ENCODE results near the gene DPP6.
A peak's percentile ranks its signal among the peaks of the same experiment; 100 is the strongest.

The DPP6 gene

DNA sequence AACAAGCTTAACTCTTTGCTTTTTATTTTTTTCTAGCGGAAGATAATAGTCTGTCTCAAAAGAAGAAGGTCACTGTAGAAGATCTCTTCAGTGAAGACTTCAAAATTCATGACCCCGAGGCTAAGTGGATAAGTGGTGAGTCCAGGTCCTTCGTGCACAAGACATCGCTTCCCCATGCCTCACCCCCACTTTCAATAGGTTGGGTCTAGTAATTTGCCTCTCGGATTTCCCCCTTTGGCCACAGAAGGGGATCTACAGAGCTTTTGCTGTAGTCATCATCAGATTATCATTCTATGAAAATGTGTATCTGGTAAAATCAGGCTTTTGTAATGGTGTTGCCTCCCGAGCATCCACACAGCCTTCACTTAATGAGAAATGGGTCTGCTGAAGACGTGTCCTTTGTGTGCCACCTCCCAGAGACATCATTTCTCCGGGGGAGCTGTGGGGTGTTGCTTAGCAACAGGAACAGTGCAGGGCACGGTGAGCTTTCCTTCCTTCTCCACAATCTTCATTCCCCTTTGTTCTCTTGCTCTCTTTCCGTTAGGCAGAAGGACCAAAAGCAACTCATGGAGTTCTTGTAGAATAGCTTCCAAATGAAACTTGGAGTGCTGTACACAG, 422.8 kb downstream of the DPP6 start:
- DNase-seq, result no peak

DNA sequence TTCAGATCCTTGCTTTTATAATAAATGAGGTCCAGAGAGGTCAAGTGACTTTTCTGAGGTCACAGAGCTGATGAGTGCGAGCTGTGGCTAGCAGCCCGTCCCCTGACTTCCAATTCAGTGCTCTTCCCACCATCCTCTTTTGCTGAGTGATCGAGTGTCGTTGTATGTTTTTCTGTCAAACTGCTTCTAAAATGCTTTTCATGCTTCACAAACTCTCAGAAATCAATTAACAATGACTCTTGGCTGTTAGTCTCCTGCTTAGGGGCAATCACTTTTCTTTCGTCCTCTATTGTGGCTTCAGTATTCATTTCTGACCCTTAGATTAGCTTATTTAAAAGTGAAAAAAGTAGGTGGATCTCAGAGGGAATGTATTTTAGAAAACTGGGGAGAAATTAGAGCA, 423.7 kb downstream of the DPP6 start:
- DNase-seq, result no peak

DNA sequence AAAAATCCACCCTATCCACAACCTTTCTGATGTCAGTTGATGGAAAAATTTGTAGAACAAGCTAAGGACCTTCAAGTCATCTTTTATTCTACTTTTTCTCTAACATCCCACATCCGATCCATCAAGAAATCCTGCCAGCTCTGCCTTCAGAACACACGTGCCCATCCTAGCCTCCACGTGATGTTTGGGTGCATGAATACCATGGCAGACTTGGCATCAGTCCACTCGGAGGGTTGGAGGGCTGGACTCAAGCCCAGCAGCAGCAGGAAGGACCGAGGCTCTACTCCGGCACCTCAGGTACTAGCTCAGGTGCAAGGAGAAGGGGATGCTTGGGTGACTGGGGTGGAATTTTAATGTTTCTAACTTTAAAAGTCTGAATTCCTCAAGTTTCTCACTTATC, 428.6 kb downstream of the DPP6 start:
- no peak for DNase-seq

DNA sequence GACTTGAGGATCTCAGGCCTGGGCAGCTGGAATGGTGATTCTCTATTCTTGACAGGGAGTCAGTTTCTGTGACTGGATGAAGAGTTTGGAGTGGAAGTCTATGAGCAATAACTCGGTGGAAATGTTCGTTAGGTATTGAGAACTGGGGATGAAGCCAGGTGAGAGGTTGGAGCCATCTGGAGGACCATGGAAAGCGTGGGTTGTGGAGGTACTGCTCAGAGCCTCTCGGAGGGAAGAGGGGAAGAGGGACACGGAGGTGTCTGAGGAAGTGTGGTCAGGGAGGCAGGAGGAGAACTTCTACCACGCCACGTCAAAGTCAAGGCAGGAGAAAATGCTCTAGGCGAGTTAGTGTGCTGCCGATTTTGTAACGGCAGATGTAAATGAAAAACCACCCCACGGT, 430.7 kb downstream of the DPP6 start:
- no peak for DNase-seq

DNA sequence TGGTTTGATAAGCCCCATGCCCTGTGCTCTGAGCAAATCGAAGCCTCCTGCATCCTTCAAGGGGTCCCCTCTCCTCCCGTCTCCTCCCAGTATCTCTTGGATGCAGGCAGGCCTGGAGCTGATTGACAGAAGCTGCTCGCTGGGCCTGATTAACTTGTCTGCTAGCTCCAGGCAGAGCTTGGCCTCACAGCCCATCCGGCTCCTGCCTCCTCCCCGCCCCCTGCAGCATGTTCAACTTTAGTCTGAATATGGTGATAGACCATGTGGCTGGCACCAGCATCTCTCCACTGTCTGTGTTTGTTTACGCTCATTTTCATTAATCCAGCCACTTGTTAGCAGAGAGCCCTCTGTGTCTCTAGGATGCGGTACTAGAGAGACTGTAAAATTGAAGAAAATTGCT, 432.2 kb downstream of the DPP6 start:
- DNase-seq, result no peak

DNA sequence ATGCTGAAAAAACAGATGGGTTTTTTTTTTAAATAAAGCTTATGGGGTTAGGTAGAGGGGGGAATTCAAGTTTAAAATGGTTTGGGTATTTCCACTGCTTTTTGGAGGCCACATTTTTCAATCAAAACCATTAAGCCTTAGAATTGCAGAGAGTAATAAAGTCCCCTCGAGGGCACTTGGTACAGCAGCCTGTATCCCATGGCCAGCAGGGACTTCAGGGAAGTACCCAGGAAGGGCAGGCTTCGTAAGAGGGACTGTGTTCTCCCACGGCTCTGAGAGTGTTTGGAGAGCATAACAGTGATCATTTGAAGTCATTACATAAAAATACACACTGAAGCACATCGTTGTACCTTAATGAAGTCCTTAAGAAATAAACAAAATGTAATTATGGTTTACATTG, 432.7 kb downstream of the DPP6 start:
- DNase-seq, result no peak

DNA sequence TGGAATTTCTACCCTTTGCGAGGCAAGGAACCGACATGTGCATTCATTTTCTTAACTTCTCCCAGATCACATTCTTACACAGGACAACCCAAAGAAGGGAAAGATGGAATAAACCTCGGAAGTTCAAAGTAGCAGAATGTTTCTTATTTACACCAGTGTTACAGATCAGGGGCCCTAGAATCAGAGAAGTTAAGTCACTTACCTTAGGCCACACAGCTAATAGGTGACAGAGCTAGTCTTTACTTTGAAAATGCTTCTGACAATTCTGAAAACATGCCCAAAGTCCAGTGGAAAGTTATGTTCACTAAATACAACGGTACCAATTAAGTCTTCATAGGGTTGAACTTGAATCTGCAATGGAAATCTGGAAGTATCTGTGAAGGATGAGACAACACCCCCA, 437.7 kb downstream of the DPP6 start:
- DNase-seq, result no peak

DNA sequence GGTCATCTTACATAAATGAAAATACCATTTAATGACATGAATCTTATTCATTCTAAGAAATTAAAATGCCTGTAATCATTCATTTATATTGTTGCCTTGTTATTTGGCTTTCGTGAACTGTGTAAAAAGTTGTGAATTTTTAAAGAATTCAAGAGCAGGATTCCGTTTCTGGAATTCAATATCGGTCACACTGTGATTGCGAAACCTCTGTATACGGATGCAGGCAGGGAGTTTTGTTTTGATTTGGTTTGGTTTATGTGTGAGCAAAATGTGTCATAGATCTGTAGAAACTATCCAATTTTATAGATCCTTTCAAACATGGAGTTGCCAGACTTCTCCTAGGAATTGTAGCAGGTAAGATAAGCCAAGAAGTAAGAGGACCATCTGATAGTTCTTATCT, 441.4 kb downstream of the DPP6 start:
- no peak for DNase-seq

DNA sequence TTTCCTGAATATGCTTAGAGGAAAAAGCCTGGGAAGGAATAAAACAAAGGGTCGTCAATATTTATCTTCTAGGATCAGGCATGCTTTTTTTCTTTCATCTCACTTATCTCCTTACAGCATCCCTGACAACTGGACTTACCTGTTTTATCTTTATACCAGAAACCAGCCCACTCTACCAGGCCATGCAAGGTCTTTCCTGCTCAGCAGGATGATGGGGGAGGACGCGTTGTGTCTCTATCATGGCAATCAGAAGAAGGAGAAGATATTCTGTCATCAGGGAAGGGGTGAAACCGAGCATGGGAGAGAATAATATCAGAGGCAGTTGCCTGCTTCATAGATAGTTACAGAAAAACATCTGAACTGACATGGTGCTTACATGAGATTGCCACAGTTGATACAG, 445.6 kb downstream of the DPP6 start:
- no peak for DNase-seq

DNA sequence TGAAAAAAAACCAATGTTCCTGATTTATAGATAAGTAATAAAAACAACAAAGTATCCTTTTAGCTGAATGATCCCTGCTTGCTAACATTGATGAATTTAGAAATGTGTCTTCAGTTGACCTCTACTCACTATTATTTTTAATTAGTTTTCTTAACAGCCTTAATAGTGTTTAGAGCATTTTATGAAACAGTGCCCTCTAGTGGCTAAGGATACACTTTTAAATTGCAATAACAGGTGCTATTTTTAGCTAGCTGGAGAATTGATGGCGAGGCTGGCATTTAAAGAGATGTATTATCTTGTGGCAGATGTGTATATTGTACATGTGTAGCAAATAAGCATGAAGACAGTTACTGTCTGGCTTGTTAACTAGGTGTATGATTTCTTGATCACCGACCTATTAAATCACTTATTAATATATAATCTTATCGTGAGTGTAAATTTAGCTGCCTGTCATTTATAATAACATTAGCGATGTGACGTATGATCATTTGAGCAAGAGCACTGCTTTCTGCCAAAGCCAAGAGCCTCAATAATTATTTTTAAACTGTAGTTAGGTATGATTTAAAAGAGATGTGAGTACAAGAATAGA, 451.9 kb downstream of the DPP6 start:
- peak; percentile 61 for DNase-seq

DNA sequence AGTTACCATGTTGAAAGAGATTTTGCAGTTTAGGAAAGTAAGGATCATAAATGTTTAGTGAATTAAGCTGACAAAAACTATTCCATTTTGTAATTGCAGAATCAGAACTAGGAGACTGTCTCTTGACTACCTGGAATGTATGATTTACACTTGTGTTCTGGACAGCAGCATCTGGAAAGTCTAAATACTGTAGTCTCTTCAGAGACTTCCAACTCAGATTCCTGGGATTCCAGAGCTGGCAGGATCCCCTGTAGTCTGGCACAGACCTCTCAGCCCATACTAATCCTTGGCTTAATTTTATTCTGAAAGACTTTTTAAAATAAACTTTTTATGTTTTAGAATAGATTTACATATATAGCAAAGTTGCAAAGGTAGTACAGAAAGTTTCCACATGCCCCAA, 452.7 kb downstream of the DPP6 start:
- DNase-seq, result no peak

DNA sequence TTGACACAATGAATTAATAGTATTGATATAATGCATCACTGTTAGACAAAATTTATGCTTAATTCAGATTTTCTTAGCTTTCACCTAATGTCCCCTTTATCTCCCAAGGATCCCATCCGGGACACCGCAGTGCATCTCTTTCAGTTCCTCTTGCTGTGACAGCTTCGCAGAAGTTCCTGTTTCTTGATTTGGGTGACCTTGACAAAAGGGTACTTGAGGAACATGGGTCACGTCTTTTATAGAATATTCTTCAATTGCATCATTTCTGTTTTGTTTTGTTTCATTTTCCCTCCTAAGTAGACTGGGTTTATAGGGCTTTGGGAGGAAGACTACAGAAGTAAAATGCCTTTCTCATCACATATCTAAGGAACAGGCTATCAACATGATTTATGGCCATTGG, 453.2 kb downstream of the DPP6 start:
- DNase-seq, result no peak

DNA sequence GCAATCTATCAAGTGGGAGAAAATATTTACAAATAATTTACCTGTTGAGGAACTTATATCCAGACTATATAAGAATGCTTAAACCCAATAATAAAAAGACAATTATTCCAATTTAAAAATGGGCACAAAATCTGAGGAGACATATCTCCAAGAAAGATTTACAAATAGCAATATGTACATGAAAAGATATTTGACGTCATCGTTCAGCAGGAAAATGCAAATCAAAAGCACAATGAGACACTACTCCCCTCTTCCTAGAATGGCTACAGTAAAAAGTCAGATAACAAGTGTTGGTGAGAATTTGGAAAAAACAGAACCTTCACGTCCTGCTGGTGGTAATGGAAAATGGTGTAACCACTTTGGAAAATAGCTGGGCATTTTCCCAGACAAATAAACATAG, 457.0 kb downstream of the DPP6 start:
- no peak for DNase-seq

DNA sequence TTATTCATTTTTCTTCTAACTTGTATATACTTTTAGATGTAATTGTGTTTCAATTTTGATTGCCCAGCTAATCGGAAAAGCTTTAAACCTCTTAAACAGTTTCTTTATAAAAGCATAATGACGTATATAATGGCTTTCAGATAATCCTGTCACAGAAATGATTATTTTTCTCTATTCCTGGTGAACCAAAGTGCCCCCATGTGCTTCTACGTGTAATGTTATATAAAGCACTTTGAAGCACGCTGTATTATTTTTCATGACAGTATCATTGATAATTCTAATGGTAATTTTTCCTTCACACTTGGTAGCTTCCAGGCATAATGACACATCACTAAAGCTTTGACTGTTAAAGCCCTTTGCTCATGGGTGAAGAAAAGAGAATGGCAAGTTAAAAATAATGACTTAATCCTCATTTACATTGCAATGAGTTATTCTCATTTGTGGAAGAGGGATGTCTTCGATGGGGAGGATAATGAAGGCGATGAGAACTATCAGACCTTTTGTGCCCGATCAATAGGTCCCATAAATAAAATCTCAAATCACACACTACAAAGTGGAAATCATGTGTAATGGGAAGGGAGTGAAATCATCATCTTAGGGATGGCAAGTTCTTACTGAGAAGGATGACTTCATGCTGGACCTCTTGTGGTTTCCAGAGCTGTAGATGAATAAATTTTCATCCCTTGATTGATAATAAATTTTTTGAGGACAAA, 460.1 kb downstream of the DPP6 start:
- DNase-seq, result no peak

DNA sequence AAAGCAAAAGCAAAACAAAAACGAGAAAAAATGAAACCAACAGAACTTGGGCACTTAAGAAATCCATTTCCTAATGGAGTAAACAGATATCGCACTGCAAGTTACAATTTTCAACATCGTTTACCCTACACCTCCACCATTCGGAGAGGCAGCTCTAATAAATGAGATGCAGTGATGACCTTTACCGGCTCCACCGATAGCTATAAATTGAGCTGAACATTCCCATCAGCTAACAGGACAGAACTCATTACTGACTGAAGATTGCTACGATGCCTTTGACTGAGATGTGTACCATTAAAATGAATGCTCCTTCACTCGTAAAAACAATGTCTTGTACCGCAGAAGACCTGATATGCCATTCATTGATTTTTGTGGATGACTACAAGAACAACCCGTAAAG, 465.6 kb downstream of the DPP6 start:
- DNase-seq, result no peak

DNA sequence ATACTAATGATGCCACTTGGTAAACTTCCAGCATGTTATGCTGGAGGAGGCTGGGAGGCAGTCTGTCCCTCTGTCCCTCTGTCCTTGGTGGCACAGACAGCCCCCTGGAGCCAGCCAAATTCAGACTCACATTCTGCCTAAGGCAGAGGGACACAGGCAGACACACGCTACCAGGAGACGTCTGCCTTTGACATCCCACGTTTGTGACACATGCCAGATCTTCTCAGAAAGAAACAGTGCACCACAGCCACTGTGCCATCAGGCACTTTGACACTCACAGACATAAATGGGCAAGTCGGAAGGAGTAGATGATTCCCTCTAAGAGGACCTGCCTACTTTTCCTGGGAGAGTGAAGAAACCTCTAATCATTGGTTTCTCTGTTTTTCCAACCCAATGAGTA, 467.0 kb downstream of the DPP6 start:
- no peak for DNase-seq

DNA sequence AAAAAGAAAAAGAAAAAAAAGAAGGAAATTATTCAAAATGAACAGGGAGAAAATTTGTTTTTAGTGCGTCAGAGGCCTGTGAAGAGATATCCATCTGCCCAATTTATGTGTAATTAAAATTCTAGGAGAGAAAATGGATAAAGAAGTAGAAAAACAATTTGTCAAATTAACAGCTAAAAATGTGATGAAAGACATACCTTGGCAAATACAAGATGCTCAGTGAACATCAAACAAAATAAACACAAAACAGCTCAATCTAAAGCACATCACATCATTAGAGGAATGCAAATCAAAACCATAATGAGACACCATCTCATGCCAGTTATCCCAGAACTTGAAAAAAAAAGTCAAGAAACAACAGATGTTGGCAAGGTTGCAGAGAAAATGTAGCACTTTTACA, 477.9 kb downstream of the DPP6 start:
- no peak for DNase-seq

DNA sequence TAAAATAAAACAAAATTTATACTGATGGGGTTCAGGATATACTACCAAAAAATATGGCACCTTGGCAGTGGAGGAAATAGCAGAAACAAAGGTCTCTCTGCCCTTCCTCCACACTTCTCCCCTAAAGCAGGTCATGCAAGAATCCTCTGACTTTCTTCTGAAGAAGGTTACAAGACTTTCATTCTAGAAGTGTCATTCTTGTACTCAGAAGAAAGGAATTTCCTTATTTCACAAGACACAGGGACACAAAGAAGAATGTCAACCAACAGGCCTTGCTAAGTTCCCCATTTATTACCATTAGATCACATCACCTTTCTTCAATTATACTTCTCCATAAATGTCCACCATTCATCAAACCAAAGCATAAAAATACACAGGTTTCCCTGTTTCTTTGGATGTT, 480.6 kb downstream of the DPP6 start:
- DNase-seq, result no peak

DNA sequence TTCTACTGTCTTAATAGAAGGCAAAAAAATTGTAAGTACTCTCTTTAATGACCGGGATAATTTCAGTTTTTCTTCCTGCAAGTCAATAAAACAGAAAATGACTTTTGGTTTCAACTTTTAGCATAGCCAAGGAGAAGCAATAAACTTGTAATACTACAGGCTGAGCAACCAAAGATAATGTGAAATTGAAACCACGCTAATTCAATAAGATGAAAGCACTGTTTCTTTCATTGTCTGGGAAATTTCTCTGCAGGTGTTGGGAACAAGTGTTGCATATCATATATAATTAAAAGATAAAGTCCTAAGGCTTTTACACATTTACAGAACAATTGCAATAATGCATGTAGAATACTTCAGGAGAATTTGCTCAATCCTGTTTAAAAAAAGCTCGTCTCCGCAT, 488.4 kb downstream of the DPP6 start:
- DNase-seq, result no peak

DNA sequence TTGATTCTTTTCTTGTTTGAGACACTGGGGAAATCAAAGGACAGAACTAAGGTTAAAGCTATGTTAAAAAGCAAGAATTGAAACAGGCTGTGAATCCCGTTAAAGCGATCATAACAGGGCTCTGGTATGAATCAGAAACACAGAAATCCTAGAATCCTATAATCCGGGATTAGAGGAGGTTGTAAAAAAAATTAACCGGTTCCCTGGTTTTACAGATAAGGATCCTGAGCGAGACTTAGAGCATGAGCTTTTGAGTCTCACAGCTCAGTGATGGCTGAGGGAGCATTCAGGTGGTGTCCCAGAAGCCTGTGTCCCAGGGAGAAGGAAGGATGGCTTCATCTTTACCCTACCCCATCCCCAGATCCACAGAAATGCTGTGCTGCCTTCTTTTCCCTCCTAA, 489.4 kb downstream of the DPP6 start:
- no peak for DNase-seq

DNA sequence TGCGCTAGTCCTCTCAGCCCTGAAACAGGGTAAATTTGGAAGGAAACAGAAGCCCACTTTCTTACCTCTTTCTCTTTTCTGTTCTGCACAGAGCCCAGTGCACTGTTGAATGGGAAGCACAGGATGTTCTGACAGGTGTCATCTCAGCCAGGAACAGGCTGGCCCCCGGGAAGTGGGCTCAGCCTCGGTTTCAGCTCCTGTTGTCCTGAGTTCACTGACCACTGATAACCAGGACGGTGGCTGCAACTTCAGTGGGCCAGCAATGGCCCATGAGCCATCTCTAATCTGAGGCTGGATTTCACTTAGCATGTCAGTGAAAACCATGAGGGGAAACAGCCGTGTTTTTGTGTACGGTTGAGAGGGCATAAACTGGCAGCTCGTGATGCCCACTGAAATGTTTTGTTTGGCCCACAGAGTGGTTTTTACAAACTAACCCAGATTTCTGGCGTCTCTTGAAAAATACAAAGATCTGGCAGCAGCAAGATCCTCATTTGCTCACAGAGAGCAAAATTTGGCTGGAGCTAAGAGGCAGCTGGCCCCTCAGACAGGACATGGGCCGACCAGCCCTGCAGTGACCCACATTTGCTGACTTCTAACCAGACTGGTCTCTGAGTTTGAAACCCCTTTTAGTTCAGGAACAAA, 494.9 kb downstream of the DPP6 start:
- no peak for DNase-seq

DNA sequence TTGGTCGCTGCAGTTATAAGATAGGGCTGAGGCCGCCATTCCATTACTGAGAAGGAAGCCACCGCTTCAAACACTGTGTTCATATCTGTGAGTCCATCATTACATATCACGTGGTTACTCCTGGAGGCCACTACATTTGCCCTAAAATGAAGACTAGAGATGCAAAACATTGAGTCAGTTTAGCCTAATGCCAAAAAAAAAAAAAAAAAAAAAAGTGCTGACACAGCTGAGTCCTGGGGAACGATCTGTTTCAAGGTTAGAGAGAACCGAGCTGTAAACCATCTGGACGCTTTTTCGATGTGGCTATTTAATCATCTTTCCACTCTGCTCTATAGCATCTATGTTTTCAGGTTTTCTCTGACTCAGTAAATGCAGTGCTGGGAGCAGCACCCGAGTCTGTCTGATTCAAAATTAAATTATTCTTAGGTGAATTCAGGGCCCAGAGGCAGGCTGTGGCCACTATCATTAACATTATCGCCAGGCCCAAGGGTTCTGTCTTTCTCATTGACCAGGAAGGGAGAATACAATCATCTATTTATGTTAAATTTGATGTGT, 501.6 kb downstream of the DPP6 start:
- no peak for DNase-seq

DNA sequence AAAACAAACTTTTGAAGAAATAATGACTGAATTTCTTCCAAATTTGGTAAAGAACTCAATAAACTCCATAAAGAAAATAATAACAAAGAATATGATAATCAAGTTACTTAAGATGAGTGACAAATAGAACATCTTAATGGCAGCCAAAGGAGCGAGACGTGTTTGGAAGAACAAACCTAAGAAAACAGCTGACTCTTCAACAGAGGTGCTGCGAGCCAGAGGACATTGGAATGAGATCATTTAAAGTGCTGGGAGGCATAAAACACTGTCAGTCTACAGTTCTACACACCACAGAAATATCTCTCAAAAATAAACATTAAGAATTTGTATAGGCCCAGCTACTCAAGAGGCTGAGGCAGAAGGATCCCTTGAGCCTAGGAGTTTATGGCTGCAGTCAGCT, 507.3 kb downstream of the DPP6 start:
- DNase-seq, result no peak

DNA sequence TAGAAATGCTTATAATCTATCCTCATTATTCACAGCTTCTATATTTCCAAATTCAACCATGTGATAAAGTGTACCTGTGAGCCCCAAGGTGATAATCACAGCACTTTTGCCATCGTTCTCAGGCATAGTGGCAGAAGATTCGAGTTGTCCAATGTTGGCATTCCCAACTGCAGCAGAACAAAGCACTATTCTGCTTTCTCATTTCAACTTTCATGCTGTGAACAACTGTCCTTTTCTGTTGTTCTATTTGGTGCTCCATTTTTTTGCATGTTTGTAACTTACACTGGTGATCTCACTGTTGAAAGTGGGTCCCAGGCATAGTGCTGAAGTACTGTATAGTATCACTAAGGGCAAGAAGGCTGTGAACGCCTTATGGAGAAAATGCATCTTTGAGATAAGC, 512.5 kb downstream of the DPP6 start:
- DNase-seq, result no peak
